H1 (cell line): ENCODE results near the gene SNCAIP. TPM values are rescaled to one million over a fixed set of nuclear protein-coding genes. Genes with fewer than 3 reads are reported as not detected.

Source experiments
- CTCF ChIA-PET: fragments of 300-600 bp; sonication (Branson Sonifier 250); formaldehyde crosslinking; loops from one replicate; lab custom pipeline; 2021; ENCODE audit not compliant: partially characterized antibody; lab: Charles Lee
- POLR2A ChIA-PET: fragments of 300-600 bp; sonication (Branson Sonifier 250); formaldehyde crosslinking; loops from one replicate; lab custom pipeline; 2021; ENCODE audit warnings: inconsistent platforms; ENCODE audit not compliant: partially characterized antibody; lab: Charles Lee
- DNase-seq, 2 experiments: peaks; one replicate each; pipeline versions ENCODE4 v3.0.0 to v3.0.0-alpha.2; 2010 to 2022; ENCODE audit warnings: low spot score in 2 of 2, low read depth in 1 of 2, mixed read lengths in 1 of 2
- FAIRE-seq: peaks from 2 replicates; lab custom pipeline; 2011; peaks lifted over from hg19 to GRCh38; lab: Jason Lieb, UNC
- H2AFZ ChIP-seq: 2 replicates; pipeline ENCODE4 v1.8.1; 2012; ENCODE audit warnings: low read length, inconsistent platforms
- H2AK5ac ChIP-seq: 2 replicates; pipeline ENCODE4 v1.6.1; 2013; ENCODE audit warnings: low read depth, low read length
- H2BK120ac ChIP-seq: replicated peaks from 2 replicates; pipeline ENCODE3; 2013; ENCODE audit warnings: low read depth, low read length, inconsistent platforms
- H2BK12ac ChIP-seq: 2 replicates; pipeline ENCODE4 v1.6.1; 2013; ENCODE audit warnings: low read depth, low read length
- H2BK15ac ChIP-seq: 2 replicates; pipeline ENCODE4 v1.6.1; 2013; ENCODE audit warnings: low read length
- H2BK20ac ChIP-seq: 2 replicates; pipeline ENCODE4 v1.6.1; 2013; ENCODE audit warnings: low read length
- H2BK5ac ChIP-seq: 2 replicates; pipeline ENCODE4 v1.6.1; 2013; ENCODE audit warnings: low read depth, low read length
- H3K14ac ChIP-seq: 2 replicates; pipeline ENCODE4 v1.6.1; 2013; ENCODE audit warnings: inconsistent platforms; ENCODE audit not compliant: insufficient read length
- H3K18ac ChIP-seq: 2 replicates; pipeline ENCODE4 v1.6.1; 2013; ENCODE audit warnings: low read length; ENCODE audit errors: extremely low read depth
- H3K23ac ChIP-seq: 2 replicates; pipeline ENCODE4 v1.6.1; 2013; ENCODE audit warnings: inconsistent platforms; ENCODE audit not compliant: insufficient read length
- H3K23me2 ChIP-seq: 2 replicates; pipeline ENCODE4 v1.6.1; 2013; ENCODE audit warnings: low read depth, low read length
- H3K27ac ChIP-seq: 2 replicates; pipeline ENCODE4 v1.6.1; 2011; ENCODE audit warnings: low read depth, low read length, inconsistent platforms
- H3K27me3 ChIP-seq, 4 experiments: replicated peaks in 1 of 4; 1 replicate in 1 of 4; 2 replicates in 3 of 4; pipeline versions ENCODE4 v1.6.1 to v1.8.1; 2011 to 2013; ENCODE audit warnings: low read length in 3 of 4, mild to moderate bottlenecking in 3 of 4, inconsistent platforms in 2 of 4, mixed read lengths in 2 of 4, moderate library complexity in 1 of 4; ENCODE audit not compliant: control insufficient read depth in 3 of 4, insufficient read depth in 3 of 4; ENCODE audit errors: extremely low read depth in 1 of 4
- H3K36me3 ChIP-seq, 4 experiments: 2 replicates each; pipeline versions ENCODE4 v1.6.1 to v1.8.1; 2011 to 2013; ENCODE audit warnings: mild to moderate bottlenecking in 4 of 4, low read length in 3 of 4, moderate library complexity in 2 of 4, control low read depth in 1 of 4, inconsistent platforms in 1 of 4; ENCODE audit not compliant: insufficient read depth in 4 of 4, control insufficient read depth in 2 of 4
- H3K4ac ChIP-seq: replicated peaks from 2 replicates; pipeline ENCODE3; 2013; ENCODE audit warnings: low read length, low read depth, mixed read lengths, inconsistent platforms; ENCODE audit not compliant: insufficient read length
- H3K4me1 ChIP-seq, 4 experiments: replicated peaks in 1 of 4; 1 replicate in 1 of 4; 2 replicates in 3 of 4; pipeline versions ENCODE4 v1.6.1 to v1.8.1; 2011 to 2013; ENCODE audit warnings: low read length in 3 of 4, inconsistent platforms in 2 of 4, mixed read lengths in 1 of 4; ENCODE audit not compliant: insufficient read depth in 4 of 4, control insufficient read depth in 3 of 4
- H3K4me2 ChIP-seq, 2 experiments: 2 replicates each; pipeline versions ENCODE4 v1.6.1 to v1.8.1; 2011 to 2013; ENCODE audit warnings: low read depth in 2 of 2, low read length in 2 of 2, control low read depth in 1 of 2, inconsistent platforms in 1 of 2, mild to moderate bottlenecking in 1 of 2; ENCODE audit not compliant: insufficient read depth in 1 of 2
- H3K4me3 ChIP-seq, 4 experiments: fragments of 200-600, 300-600 bp in 1 of 4; sonication (generic), shearing (Covaris generic), sonication (Bioruptor Twin) in 1 of 4; 2 replicates each; pipeline versions ENCODE4 v1.5.1 to v1.8.1; 2011 to 2016; ENCODE audit warnings: low read length in 4 of 4, low read depth in 3 of 4, control low read depth in 2 of 4, inconsistent platforms in 2 of 4, mild to moderate bottlenecking in 2 of 4, mixed read lengths in 1 of 4, moderate library complexity in 1 of 4; ENCODE audit not compliant: insufficient read depth in 2 of 4; ENCODE audit errors: extremely low read depth in 1 of 4
- H3K56ac ChIP-seq: replicated peaks from 2 replicates; pipeline ENCODE3; 2013; ENCODE audit warnings: low read depth, mild to moderate bottlenecking, mixed read lengths, low read length, inconsistent platforms; ENCODE audit not compliant: insufficient read length
- H3K79me1 ChIP-seq: 2 replicates; pipeline ENCODE4 v1.6.1; 2013; ENCODE audit warnings: low read depth, low read length, control low read depth
- H3K79me2 ChIP-seq, 2 experiments: 2 replicates each; pipeline versions ENCODE4 v1.6.1 to v1.8.1; 2012 to 2013; ENCODE audit warnings: low read length in 2 of 2, mild to moderate bottlenecking in 2 of 2, inconsistent platforms in 1 of 2; ENCODE audit not compliant: insufficient read depth in 2 of 2, control insufficient read depth in 1 of 2
- H3K9ac ChIP-seq, 4 experiments: replicated peaks in 1 of 4; 1 replicate in 1 of 4; 2 replicates in 3 of 4; pipeline versions ENCODE4 v1.6.1 to v1.8.1; 2011 to 2013; ENCODE audit warnings: low read depth in 3 of 4, low read length in 3 of 4, control low read depth in 2 of 4, mild to moderate bottlenecking in 2 of 4, moderate library complexity in 2 of 4, inconsistent platforms in 1 of 4; ENCODE audit errors: extremely low read depth in 1 of 4
- H3K9me3 ChIP-seq, 2 experiments: 2 replicates each; pipeline versions ENCODE4 v1.6.1 to v1.8.1; 2012 to 2013; ENCODE audit warnings: mild to moderate bottlenecking in 2 of 2, moderate library complexity in 2 of 2, control low read depth in 1 of 2, inconsistent platforms in 1 of 2, low read depth in 1 of 2, low read length in 1 of 2, mixed read lengths in 1 of 2; ENCODE audit not compliant: insufficient read depth in 2 of 2
- H4K20me1 ChIP-seq, 2 experiments: replicated peaks in 1 of 2; 2 replicates each; pipeline versions ENCODE3 to v1.8.1; 2011 to 2013; ENCODE audit warnings: inconsistent platforms in 2 of 2, low read length in 2 of 2, mild to moderate bottlenecking in 1 of 2; ENCODE audit not compliant: insufficient read depth in 2 of 2, control insufficient read depth in 1 of 2
- H4K5ac ChIP-seq: 2 replicates; pipeline ENCODE4 v1.6.1; 2013; ENCODE audit warnings: low read length, low read depth, mixed read lengths, inconsistent platforms; ENCODE audit not compliant: insufficient read length
- H4K8ac ChIP-seq: 2 replicates; pipeline ENCODE4 v1.8.0; 2013; ENCODE audit warnings: mild to moderate bottlenecking, moderate library complexity, low read length, inconsistent platforms; ENCODE audit not compliant: insufficient read depth; ENCODE audit errors: extremely low read depth
- H4K91ac ChIP-seq: replicated peaks from 2 replicates; pipeline ENCODE3; 2013; ENCODE audit warnings: low read length, mixed read lengths, inconsistent platforms; ENCODE audit not compliant: insufficient read length
- HDAC2 ChIP-seq, 2 experiments: fragments of 300-600 bp in 1 of 2; sonication (generic) in 1 of 2; IDR thresholded peaks; 2 replicates each; pipeline ENCODE4 v1.6.1; 2011 to 2012; ENCODE audit warnings: low read depth in 2 of 2, low read length in 2 of 2, mild to moderate bottlenecking in 2 of 2, moderate library complexity in 2 of 2, borderline replicate concordance in 1 of 2, inconsistent platforms in 1 of 2
- RAD21 ChIP-seq, 2 experiments: IDR thresholded peaks in 1 of 2; conservative IDR thresholded peaks in 1 of 2; 2 replicates each; pipeline ENCODE4 v1.6.1; 2011; ENCODE audit warnings: low read depth in 2 of 2, low read length in 2 of 2, improper control_type of control experiment in 1 of 2, inconsistent platforms in 1 of 2, mild to moderate bottlenecking in 1 of 2, moderate library complexity in 1 of 2
- WGBS, 2 experiments: shearing (Covaris generic) in 1 of 2; methylation state at CpG; one replicate each; pipeline versions ENCODE4 v1.1.6 to v1.1.7; 2013 to 2015; ENCODE audit warnings: low lambda C conversion rate in 2 of 2, mixed read lengths in 2 of 2, inconsistent platforms in 1 of 2, low coverage in 1 of 2, missing lambda C conversion rate in 1 of 2; ENCODE audit not compliant: insufficient replicate concordance in 2 of 2, insufficient coverage in 1 of 2, insufficient read length in 1 of 2; ENCODE audit errors: extremely low coverage in 1 of 2, missing lambda C conversion rate in 1 of 2; 5-methylcytosine and 5-hydroxymethylcytosine counted together
- polyA plus RNA-seq, 7 experiments: library from polyadenylated mRNA; depleted of rRNA in 3 of 7; stranded (reverse) in 5 of 7; unstranded in 2 of 7; fragments of >200 nt in 5 of 7; fragments of 200-250 nt in 2 of 7; gene quantifications; 1 replicate in 5 of 7; 2 replicates in 1 of 7; 4 replicates in 1 of 7; pipeline versions ENCODE4 v1.2.1 to v1.2.3, GENCODE V29; 2011 to 2013; ENCODE audit warnings: missing spikeins in 2 of 7, mixed read lengths in 2 of 7
- total RNA-seq: library from RNA; stranded (reverse); fragmentation: NEBNext Ultra II Directional; extraction: Animal tissue kit (Norgen Biotek cat#: 25700); gene quantifications from 2 replicates; pipeline ENCODE4 v1.2.1, GENCODE V29; 2021
- TF ChIP-seq, protein P1 (sequence below), 3 experiments: IDR thresholded peaks; 1 replicate in 2 of 3; 2 replicates in 1 of 3; pipeline versions ENCODE4 v1.5.1 to v1.6.1; 2011; ENCODE audit warnings: low read length in 3 of 3, mild to moderate bottlenecking in 3 of 3, inconsistent platforms in 2 of 3, low read depth in 1 of 3, moderate library complexity in 1 of 3; ENCODE audit not compliant: insufficient read depth in 1 of 3; ENCODE audit errors: control extremely low read depth in 1 of 3

Gene SNCAIP
- total and polyA plus RNA-seq, 2 of the 8 experiments (the other 6 are each of a cell fraction or from before 2014, with no cell fraction given): 3.9 to 9.0 TPM

DNA sequence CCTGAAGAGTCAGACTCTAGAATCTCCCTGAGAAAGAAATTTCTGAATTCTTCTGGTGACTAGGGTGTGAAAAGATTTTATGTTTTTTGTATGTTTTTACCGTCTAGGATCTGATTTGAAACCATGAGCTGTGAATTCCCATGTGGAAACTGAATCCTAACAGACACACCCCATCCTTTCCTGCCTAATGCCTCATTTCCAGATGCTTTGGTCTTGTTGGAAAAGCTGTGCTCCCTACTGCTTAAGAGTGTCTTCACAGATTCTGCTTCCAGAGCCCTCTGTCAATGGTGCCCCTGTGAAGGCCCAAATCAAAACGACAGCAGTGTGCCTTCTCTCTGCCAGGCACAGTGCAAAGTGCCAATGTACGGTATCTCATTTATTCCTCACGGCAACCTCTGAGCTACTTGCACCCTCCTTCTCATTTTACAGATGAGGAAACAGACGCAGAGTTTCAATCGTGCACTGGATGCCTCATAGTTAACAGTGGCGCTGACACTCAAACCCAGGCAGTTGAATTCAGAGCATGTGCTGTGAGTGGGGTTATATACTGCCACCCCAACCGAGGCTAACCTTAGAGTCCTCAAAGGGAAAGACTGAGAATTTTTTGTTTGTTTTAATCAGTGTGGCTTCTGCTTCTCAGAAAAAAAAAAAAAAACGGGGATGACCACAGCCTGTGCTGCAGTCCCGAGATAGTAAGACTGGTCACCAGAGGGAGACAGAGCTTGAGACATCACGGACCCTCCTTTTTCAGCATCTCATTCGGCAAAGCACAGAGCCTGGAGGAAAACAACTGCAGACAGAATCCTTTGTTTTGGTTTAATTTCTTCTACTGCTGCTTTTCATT is 188.4 kb downstream of the SNCAIP start:
- Histone ChIP-seq H3K79me1 (no peaks in the 10 kb centered on the region), H4K20me1 (no peaks in the 10 kb centered on the region), H4K8ac (no peak overlapping the region), H3K27me3 (no peaks in the 10 kb centered on the region), H2BK15ac (no peak overlapping the region), H3K9ac (peak overlapping the region in 1 of 4 experiments; percentile 43; a peak in 1 of 7 replicates), H2BK12ac (peak overlapping the region; percentile 21; the same call in 1 of the 2 replicates), H3K56ac (no peak overlapping the region), H3K23me2 (no peaks in the 10 kb centered on the region; the same call in 1 of the 2 replicates), H3K4me2 (no peak overlapping the region), H3K79me2 (no peaks in the 10 kb centered on the region), H3K4ac (no peak overlapping the region), H3K18ac (no peak overlapping the region; the same call in 1 of the 2 replicates), H3K36me3 (no peaks in the 10 kb centered on the region), H3K14ac (no peak overlapping the region), H2BK5ac (no peak overlapping the region), H2BK120ac (no peak overlapping the region), H3K23ac (no peak overlapping the region), H4K91ac (no peak overlapping the region), H3K4me1 (peaks cover 0 to 9% (median 4%) of the 10 kb centered on the region in 4 experiments; a peak in 3 of 7 replicates), H3K27ac (no peak overlapping the region), H4K5ac (no peak overlapping the region), H2AK5ac (no peak overlapping the region), H2AFZ (peak overlapping the region; percentile 79), H3K4me3 (no peak overlapping the region), H3K9me3 (no peaks in the 10 kb centered on the region), H2BK20ac (no peak overlapping the region)
- ChIA-PET CTCF (interaction anchor here (0.6 to 14.9 kb wide), 31 partner anchors 12 to 872 kb away, joined by 3 to 221 read pairs (median 3); no protein-coding TSS in a partner anchor), POLR2A (interaction anchor here (0.6 to 0.9 kb wide), 2 partner anchors 98 to 818 kb away, joined by 3 to 4 read pairs; no protein-coding TSS in a partner anchor)
- 54% methylated on average over 12 of the region's 12 CpGs; no CpG with 5 or more reads in 1 of the 2 experiments for WGBS, 2 experiments
- FAIRE-seq (peak; percentile 95), DNase-seq (peak; percentile 31 to 54)
- TF ChIP-seq HDAC2 (IDR thresholded peaks at IDR 0.05; ENCODE audit: borderline replicate concordance in 1 of 2, low read depth in 2 of 2, low read length in 2 of 2) (no peak), RAD21 (IDR thresholded peaks at IDR 0.05 in 1 of 2, conservative IDR thresholded peaks at IDR 0.05 in 1 of 2; ENCODE audit: low read depth in 2 of 2, low read length in 2 of 2) (peak; percentile 94)
- TF ChIP-seq, protein P1, sequence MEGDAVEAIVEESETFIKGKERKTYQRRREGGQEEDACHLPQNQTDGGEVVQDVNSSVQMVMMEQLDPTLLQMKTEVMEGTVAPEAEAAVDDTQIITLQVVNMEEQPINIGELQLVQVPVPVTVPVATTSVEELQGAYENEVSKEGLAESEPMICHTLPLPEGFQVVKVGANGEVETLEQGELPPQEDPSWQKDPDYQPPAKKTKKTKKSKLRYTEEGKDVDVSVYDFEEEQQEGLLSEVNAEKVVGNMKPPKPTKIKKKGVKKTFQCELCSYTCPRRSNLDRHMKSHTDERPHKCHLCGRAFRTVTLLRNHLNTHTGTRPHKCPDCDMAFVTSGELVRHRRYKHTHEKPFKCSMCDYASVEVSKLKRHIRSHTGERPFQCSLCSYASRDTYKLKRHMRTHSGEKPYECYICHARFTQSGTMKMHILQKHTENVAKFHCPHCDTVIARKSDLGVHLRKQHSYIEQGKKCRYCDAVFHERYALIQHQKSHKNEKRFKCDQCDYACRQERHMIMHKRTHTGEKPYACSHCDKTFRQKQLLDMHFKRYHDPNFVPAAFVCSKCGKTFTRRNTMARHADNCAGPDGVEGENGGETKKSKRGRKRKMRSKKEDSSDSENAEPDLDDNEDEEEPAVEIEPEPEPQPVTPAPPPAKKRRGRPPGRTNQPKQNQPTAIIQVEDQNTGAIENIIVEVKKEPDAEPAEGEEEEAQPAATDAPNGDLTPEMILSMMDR (IDR thresholded peaks at IDR 0.05; ENCODE audit: control extremely low read depth in 1 of 3, insufficient read depth in 1 of 3, low read depth in 1 of 3, low read length in 3 of 3): peak; percentile 72 to 82 (median 74)
